Ishikawa (cell line): ENCODE results near the gene HK2.

ENCODE experiments used
- CEBPB ChIP-seq: IDR thresholded peaks from 2 replicates; pipeline ENCODE4 v1.6.1; 2012
- CREB1 ChIP-seq: IDR thresholded peaks from 2 replicates; pipeline ENCODE4 v1.6.1; 2012; ENCODE audit warnings: low read depth
- EGR1 ChIP-seq: IDR thresholded peaks from 2 replicates; pipeline ENCODE4 v1.6.1; 2012
- EP300 ChIP-seq: IDR thresholded peaks from 2 replicates; pipeline ENCODE4 v1.6.1; 2012; ENCODE audit warnings: borderline replicate concordance
- FOXM1 ChIP-seq: IDR thresholded peaks from 2 replicates; pipeline ENCODE4 v1.6.1; 2012; ENCODE audit warnings: low read depth, borderline replicate concordance
- NFIC ChIP-seq: IDR thresholded peaks from 2 replicates; pipeline ENCODE4 v1.6.1; 2012
- RAD21 ChIP-seq: IDR thresholded peaks from 2 replicates; pipeline ENCODE4 v1.6.1; 2012; ENCODE audit warnings: low read depth
- TAF1 ChIP-seq: IDR thresholded peaks from 2 replicates; pipeline ENCODE4 v1.6.1; 2012; ENCODE audit warnings: low read depth, mild to moderate bottlenecking
- TCF12 ChIP-seq: IDR thresholded peaks from 2 replicates; pipeline ENCODE4 v1.6.1; 2012; ENCODE audit warnings: low read depth
- TEAD4 ChIP-seq: IDR thresholded peaks from 2 replicates; pipeline ENCODE4 v1.6.1; 2012
- YY1 ChIP-seq: IDR thresholded peaks from 2 replicates; pipeline ENCODE4 v1.6.1; 2012; ENCODE audit warnings: low read depth
- ZBTB7A ChIP-seq: IDR thresholded peaks from 2 replicates; pipeline ENCODE4 v1.6.1; 2012; ENCODE audit warnings: low read depth
- TF ChIP-seq, protein P1 (sequence below): IDR thresholded peaks from 2 replicates; pipeline ENCODE4 v1.6.1; 2012
- TF ChIP-seq, protein P2 (sequence below): IDR thresholded peaks from 2 replicates; pipeline ENCODE4 v1.6.1; 2012; ENCODE audit warnings: low read depth, mild to moderate bottlenecking
- TF ChIP-seq, protein P3 (sequence below): IDR thresholded peaks from 2 replicates; pipeline ENCODE4 v1.6.1; 2012

Gene HK2

DNA sequence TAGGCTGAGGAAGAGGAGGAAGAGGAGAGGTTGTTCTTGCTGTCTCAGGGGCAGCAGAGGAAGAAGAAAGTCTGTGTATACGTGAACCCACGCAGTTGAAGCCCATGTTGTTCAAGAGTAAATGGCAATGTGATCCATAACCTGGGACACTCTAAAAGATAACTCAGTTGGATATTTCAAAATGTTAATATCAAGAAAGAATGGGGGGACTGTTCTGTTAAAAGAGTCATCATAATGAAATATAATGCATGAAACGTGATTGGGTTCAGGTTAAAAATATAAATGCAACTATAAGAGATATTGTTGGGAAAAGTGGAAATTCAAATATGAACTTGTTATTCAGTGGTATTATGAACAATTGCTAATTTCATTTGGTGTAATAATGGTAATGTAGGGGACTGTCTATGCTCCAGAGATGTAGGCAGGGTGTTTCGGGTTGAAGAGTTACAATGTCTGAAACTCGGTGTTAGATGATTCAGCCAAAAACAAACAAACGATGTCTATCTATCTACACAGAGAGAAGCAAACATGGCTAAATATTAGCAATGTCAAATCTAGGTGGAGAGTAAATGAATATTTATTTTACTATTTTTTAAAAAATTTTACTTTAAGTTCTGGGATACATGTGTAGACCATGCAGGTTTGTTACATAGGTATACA lies 103.4 kb downstream of the HK2 start:
- TF ChIP-seq, protein P1, sequence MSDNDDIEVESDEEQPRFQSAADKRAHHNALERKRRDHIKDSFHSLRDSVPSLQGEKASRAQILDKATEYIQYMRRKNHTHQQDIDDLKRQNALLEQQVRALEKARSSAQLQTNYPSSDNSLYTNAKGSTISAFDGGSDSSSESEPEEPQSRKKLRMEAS: no peak
- TF ChIP-seq YY1 (no peak), CREB1 (no peak), EP300 (no peak), TCF12 (no peak), CEBPB (no peak), EGR1 (no peak)
- TF ChIP-seq, protein P2, sequence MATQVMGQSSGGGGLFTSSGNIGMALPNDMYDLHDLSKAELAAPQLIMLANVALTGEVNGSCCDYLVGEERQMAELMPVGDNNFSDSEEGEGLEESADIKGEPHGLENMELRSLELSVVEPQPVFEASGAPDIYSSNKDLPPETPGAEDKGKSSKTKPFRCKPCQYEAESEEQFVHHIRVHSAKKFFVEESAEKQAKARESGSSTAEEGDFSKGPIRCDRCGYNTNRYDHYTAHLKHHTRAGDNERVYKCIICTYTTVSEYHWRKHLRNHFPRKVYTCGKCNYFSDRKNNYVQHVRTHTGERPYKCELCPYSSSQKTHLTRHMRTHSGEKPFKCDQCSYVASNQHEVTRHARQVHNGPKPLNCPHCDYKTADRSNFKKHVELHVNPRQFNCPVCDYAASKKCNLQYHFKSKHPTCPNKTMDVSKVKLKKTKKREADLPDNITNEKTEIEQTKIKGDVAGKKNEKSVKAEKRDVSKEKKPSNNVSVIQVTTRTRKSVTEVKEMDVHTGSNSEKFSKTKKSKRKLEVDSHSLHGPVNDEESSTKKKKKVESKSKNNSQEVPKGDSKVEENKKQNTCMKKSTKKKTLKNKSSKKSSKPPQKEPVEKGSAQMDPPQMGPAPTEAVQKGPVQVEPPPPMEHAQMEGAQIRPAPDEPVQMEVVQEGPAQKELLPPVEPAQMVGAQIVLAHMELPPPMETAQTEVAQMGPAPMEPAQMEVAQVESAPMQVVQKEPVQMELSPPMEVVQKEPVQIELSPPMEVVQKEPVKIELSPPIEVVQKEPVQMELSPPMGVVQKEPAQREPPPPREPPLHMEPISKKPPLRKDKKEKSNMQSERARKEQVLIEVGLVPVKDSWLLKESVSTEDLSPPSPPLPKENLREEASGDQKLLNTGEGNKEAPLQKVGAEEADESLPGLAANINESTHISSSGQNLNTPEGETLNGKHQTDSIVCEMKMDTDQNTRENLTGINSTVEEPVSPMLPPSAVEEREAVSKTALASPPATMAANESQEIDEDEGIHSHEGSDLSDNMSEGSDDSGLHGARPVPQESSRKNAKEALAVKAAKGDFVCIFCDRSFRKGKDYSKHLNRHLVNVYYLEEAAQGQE: no peak
- TF ChIP-seq, protein P3, sequence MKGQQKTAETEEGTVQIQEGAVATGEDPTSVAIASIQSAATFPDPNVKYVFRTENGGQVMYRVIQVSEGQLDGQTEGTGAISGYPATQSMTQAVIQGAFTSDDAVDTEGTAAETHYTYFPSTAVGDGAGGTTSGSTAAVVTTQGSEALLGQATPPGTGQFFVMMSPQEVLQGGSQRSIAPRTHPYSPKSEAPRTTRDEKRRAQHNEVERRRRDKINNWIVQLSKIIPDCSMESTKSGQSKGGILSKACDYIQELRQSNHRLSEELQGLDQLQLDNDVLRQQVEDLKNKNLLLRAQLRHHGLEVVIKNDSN: no peak

DNA sequence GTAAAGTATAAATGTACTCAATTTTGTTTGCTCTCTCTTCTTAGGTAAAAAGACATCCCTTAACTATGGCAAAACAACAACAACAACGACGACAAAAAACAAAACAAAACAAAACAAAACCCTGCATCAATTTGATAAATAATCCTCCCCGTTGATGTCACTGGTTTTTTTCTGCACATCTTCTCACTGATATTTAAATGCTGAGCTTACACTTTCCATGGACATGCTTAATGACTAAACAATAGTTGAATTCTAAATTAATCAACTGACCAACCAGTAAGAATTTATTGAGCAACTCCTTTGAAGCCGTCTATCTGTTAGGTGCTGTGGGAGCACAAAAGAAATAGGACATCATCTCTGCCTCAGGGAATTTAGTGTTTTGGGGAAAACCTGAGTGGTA lies 104.3 kb downstream of the HK2 start:
- TF ChIP-seq, protein P2: no peak
- TF ChIP-seq CREB1: no peak
- TF ChIP-seq NFIC: no peak
- no peak for TF ChIP-seq TCF12
- TF ChIP-seq, protein P3: no peak
- no peak for TF ChIP-seq CEBPB
- no peak for TF ChIP-seq FOXM1
- TF ChIP-seq RAD21: no peak
- no peak for TF ChIP-seq TAF1
- TF ChIP-seq EGR1: no peak
- TF ChIP-seq ZBTB7A: no peak
- TF ChIP-seq, protein P1: no peak
- TF ChIP-seq YY1: no peak
- no peak for TF ChIP-seq EP300

DNA sequence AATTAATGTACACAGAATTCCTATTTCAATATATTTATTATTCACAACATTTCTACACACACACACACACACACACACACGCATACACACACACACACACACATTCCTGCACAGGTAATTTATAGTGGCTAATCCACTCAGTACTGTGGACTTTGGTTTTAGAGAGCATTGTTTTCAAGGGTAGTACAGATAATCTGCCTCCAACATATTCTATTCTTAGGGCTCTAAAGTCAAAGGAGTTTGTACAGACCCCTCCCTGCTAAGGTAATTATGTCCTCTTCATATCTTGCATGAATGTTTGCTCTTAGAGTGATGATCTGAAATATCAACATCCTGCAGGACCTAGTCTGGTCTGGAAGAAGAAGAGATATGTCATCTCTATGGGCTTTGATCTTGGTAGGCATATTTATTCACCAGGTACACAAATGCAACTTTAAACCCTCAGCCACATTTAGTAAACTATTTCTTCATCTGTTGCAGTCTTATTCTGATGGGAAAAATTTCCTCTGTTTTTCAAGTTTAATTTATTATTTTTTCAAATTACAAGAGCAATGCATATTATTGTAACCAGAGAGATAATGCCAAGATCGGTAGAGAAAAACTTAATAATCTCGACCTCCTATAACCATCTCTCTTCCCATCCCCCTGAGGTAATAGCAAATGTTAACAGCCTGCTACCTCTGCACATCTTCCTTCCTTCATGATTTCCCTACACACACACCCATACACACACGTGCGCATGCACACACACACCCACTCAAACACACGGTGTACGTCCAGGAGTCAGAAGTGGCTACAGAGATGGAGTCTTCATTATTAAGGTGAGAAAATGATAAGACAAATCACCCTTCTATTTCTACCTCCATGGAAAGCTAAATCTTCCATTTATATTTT lies 106.2 kb downstream of the HK2 start:
- no peak for TF ChIP-seq EGR1
- TF ChIP-seq NFIC: no peak
- TF ChIP-seq YY1: no peak
- TF ChIP-seq TCF12: no peak
- no peak for TF ChIP-seq CREB1
- TF ChIP-seq TAF1: no peak
- TF ChIP-seq, protein P3: no peak
- no peak for TF ChIP-seq TEAD4
- TF ChIP-seq, protein P1: no peak
- TF ChIP-seq ZBTB7A: no peak
- TF ChIP-seq FOXM1: no peak
- no peak for TF ChIP-seq RAD21
- TF ChIP-seq EP300: no peak
- no peak for TF ChIP-seq CEBPB
- TF ChIP-seq, protein P2: no peak
